ENCODE data around the gene ANXA7.
"Not testable (repeated sequence)": the region's sequence is repeated elsewhere in the genome, so short reads cannot be mapped to it uniquely, and the experiment has no call there.

The ANXA7 gene

DNA sequence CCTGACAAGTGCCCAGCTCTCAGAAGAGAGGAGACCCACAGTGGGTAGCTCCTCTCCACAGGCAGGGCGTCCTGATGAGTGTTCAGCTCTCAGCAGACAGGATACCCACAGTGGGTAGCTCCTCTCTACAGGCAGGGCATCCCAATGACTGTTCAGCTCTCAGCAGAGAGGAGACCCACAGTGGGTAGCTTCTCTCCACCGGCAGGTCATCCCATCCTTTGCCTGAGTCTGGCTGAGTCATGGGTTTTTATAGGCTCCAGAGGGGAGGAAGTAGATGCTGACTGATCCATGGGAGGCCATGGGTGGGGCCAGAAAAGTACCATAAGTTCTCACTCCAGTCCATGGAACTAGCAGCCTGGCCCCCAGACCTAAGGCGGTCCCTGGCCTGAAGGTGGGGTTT is 73.7 kb downstream of the ANXA7 start:
- no peak for DNase-seq (ENCODE audit: low read depth in 1 of 2, low spot score in 1 of 2)

GRCh38 chr10:73339436-73339835 is 74.4 kb downstream of the ANXA7 start:
- DNase-seq (ENCODE audit: low read depth in 1 of 2, low spot score in 1 of 2): no peak

DNA sequence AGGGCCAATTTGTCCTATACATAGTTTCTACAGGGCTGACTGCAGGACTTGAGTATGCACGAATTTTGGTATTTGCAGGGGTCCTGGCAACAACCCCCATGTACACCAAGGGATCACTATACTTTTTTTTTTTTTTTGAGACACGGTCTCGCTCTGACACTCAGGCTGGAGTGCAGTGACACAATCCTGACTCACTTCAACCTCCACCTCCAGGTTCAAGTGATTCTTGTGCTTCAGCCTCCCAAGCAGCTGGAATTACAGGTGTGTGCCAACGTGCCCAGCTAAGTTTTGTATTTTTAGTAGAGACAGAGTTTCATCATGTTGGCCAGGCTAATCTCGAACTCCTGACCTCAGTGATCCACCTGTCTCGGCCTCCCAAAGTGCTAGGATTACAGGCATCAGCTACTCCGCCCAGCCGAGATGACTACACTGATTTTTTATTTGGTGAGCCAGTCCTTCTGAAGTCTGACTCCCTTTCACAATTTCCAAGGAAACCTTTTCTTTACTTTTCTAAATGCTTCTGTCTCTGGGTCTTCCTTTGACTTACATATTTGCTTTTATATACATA is 75.0 kb downstream of the ANXA7 start:
- DNase-seq (ENCODE audit: low read depth in 1 of 2, low spot score in 1 of 2): no peak

DNA sequence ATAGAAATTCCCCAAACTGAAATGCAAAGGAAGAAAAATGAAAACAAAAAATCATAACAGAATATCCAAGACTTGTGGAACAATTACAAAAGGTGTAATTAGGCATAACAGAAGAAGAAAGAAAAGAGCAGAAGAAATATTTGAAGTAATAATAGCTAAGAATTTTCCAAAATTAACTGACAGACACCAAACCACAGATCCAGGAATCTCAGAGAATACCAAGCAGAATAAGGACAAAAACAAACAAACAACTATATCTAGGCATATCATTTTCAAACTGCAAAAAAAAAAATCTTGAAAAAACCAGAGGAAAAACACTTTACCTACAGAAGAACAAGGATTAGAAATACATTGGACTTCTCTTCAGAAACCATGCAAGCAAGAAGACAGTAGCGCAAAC is 80.7 kb downstream of the ANXA7 start:
- DNase-seq (ENCODE audit: low read depth in 1 of 2, low spot score in 1 of 2): no peak

- no peak for DNase-seq (ENCODE audit: low read depth in 1 of 2, low spot score in 1 of 2)
Observed at GRCh38 chr10:73332379-73332778, 81.5 kb downstream of the ANXA7 start.

DNA sequence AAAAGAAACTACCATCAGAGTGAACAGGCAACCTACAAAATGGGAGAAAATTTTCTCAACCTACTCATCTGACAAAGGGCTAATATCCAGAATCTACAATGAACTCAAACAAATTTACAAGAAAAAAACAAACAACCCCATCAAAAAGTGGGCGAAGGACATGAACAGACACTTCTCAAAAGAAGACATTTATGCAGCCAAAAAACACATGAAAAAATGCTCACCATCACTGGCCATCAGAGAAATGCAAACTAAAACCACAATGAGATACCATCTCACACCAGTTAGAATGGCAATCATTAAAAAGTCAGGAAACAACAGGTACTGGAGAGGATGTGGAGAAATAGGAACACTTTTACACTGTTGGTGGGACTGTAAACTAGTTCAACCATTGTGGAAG is 85.3 kb downstream of the ANXA7 start:
- not testable (repeated sequence) for DNase-seq (ENCODE audit: low read depth in 1 of 2, low spot score in 1 of 2)

- not testable (repeated sequence) for DNase-seq (ENCODE audit: low read depth in 1 of 2, low spot score in 1 of 2)
Observed at GRCh38 chr10:73325290-73325689, 88.6 kb downstream of the ANXA7 start.
